Choroid plexus epithelial cell (primary cell): ENCODE data around the gene TAF11L10.
"Not testable (repeated sequence)": the region's sequence is repeated elsewhere in the genome, so short reads cannot be mapped to it uniquely, and the experiment has no call there.

Source experiments
- DNase-seq: peaks from one replicate; pipeline ENCODE4 v3.0.0-alpha.2; 2010; ENCODE audit warnings: low read depth
- H3K4me3 ChIP-seq: 2 replicates; pipeline ENCODE4 v1.5.1; 2011; ENCODE audit warnings: low read depth, mild to moderate bottlenecking, control low read depth, low read length, moderate library complexity
- CTCF ChIP-seq: conservative IDR thresholded peaks from 2 replicates; pipeline ENCODE4 v1.5.1; 2011; ENCODE audit warnings: low read depth, mild to moderate bottlenecking, control low read depth, inconsistent platforms, low read length, moderate library complexity

Gene TAF11L10

GRCh38 chr5:17604951-17605350, 7.3 kb upstream of the TAF11L10 start:
- no peak overlapping the region for H3K4me3 ChIP-seq
- no peak for DNase-seq
- TF ChIP-seq CTCF: no peak

GRCh38 chr5:17603880-17604279, 6.3 kb upstream of the TAF11L10 start, which contains the start of gene TAF11L11:
Gene TAF11L11, plus strand, starts transcription at chr5:17604183.
- DNase-seq, H3K4me3 ChIP-seq: not testable (repeated sequence)

- H3K4me3 ChIP-seq, DNase-seq: not testable (repeated sequence)
Measured at GRCh38 chr5:17594255-17594654, 3.4 kb downstream of the TAF11L10 start, which contains the start of gene TAF11L9. Gene TAF11L9, minus strand, starts transcription at chr5:17594394.

GRCh38 chr5:17590860-17591259, 6.8 kb downstream of the TAF11L10 start, which contains the start of gene TAF11L8:
Gene TAF11L8, minus strand, starts transcription at chr5:17590960.
- DNase-seq, H3K4me3 ChIP-seq: not testable (repeated sequence)

- H3K4me3 ChIP-seq, DNase-seq: not testable (repeated sequence)
Measured at GRCh38 chr5:17585658-17586057, 12.0 kb downstream of the TAF11L10 start, which contains the start of gene TAF11L7. Gene TAF11L7, minus strand, starts transcription at chr5:17585758.
